B cell (primary cell): ENCODE measurements around the gene UBE2R2. TPM values are rescaled to one million over a fixed set of nuclear protein-coding genes. Genes with fewer than 3 reads are reported as not detected.

Experiments used
- ATAC-seq: fragments of 200-7000 bp; cut with Tn5 transposase; one replicate; pipeline ENCODE4 v1.10.0; 2021; ENCODE audit warnings: low read depth, mild to moderate bottlenecking, moderate number of reproducible peaks, moderate library complexity
- CTCF ChIA-PET: fragments of 350-600 bp; sonication (Branson Sonifier 250); formaldehyde crosslinking; loops from one replicate; lab custom pipeline; 2021; ENCODE audit warnings: antibody characterized with exemption, inconsistent platforms; lab: Charles Lee
- POLR2A ChIA-PET: fragments of 350-600 bp; sonication (Branson Sonifier 250); formaldehyde crosslinking; loops from one replicate; lab custom pipeline; 2021; ENCODE audit warnings: antibody characterized with exemption; lab: Charles Lee
- DNase-seq: peaks from one replicate; pipeline ENCODE4 v3.0.0; 2013
- H2AFZ ChIP-seq: 2 replicates; pipeline ENCODE4 v1.6.1; 2012; ENCODE audit warnings: mild to moderate bottlenecking, low read depth, low read length; ENCODE audit not compliant: insufficient read depth, poor library complexity, severe bottlenecking
- H3K27ac ChIP-seq, 2 donors: 1 replicate in 1 of 2; 2 replicates in 1 of 2; pipeline ENCODE4 v1.5.1; 2012 to 2013; ENCODE audit warnings: low read length in 2 of 2, mild to moderate bottlenecking in 2 of 2, moderate library complexity in 1 of 2
- H3K27me3 ChIP-seq, 4 experiments: fragments of 200-600 bp in 1 of 4; sonication (generic) in 1 of 4; replicated peaks in 1 of 4; 1 replicate in 2 of 4; 2 replicates in 2 of 4; pipeline versions ENCODE4 v1.6.1 to v1.7.0; 2013 to 2016; ENCODE audit warnings: low read length in 3 of 4, mild to moderate bottlenecking in 2 of 4, mixed read lengths in 1 of 4, moderate library complexity in 1 of 4; ENCODE audit not compliant: insufficient read depth in 4 of 4, control insufficient read depth in 3 of 4; ENCODE audit errors: control extremely low read depth in 1 of 4
- H3K36me3 ChIP-seq, 2 experiments: replicated peaks in 1 of 2; 1 replicate in 1 of 2; 2 replicates in 1 of 2; pipeline versions ENCODE4 v1.6.1 to v1.7.1; 2013; ENCODE audit warnings: low read length in 1 of 2; ENCODE audit not compliant: insufficient read depth in 2 of 2, control insufficient read depth in 1 of 2; ENCODE audit errors: control extremely low read depth in 1 of 2, extremely low read depth in 1 of 2
- H3K4me1 ChIP-seq, 2 donors: fragments of 200-600 bp in 1 of 2; sonication (generic) in 1 of 2; 1 replicate in 1 of 2; 2 replicates in 1 of 2; pipeline versions ENCODE4 v1.5.1 to v1.6.1; 2013 to 2017; ENCODE audit warnings: low read length in 2 of 2; ENCODE audit not compliant: control insufficient read depth in 2 of 2, insufficient read depth in 2 of 2
- H3K4me2 ChIP-seq: replicated peaks from 2 replicates; pipeline ENCODE3; 2012; ENCODE audit warnings: mild to moderate bottlenecking, low read depth, low read length; ENCODE audit not compliant: poor library complexity, severe bottlenecking
- H3K4me3 ChIP-seq, 5 experiments: fragments of 200-600 bp in 1 of 5; sonication (generic) in 1 of 5; 1 replicate in 3 of 5; 2 replicates in 2 of 5; pipeline versions ENCODE4 v1.5.1 to v1.7.0; 2011 to 2016; ENCODE audit warnings: low read length in 4 of 5, mild to moderate bottlenecking in 4 of 5, low read depth in 2 of 5, control low read depth in 1 of 5, moderate library complexity in 1 of 5; ENCODE audit not compliant: insufficient read depth in 1 of 5; ENCODE audit errors: control extremely low read depth in 1 of 5, extremely low read depth in 1 of 5
- H3K79me2 ChIP-seq: fragments of 200-600 bp; sonication (generic); one replicate; pipeline ENCODE4 v1.6.0; 2016; ENCODE audit warnings: low read length; ENCODE audit not compliant: control insufficient read depth, insufficient read depth
- H3K9ac ChIP-seq: fragments of 200-600 bp; sonication (generic); 2 replicates; pipeline ENCODE4 v1.6.1; 2017; ENCODE audit warnings: mild to moderate bottlenecking, low read length, moderate library complexity
- H3K9me3 ChIP-seq, 3 donors: one replicate each; pipeline versions ENCODE4 v1.6.1 to v1.7.1; 2013; ENCODE audit warnings: low read length in 2 of 3; ENCODE audit not compliant: control insufficient read depth in 2 of 3, insufficient read depth in 1 of 3; ENCODE audit errors: control extremely low read depth in 1 of 3
- H4K20me1 ChIP-seq: 2 replicates; pipeline ENCODE4 v1.6.0; 2012; ENCODE audit warnings: mild to moderate bottlenecking, low read length; ENCODE audit not compliant: insufficient read depth, control insufficient read depth, poor library complexity, severe bottlenecking
- H3K27ac Mint-ChIP-seq: one replicate; pipeline ENCODE4 v1.8.0; 2021; ENCODE audit warnings: mixed read lengths
- H3K27me3 Mint-ChIP-seq: one replicate; pipeline ENCODE4 v1.8.0; 2021; ENCODE audit warnings: mixed read lengths
- H3K4me1 Mint-ChIP-seq: one replicate; pipeline ENCODE4 v1.8.0; 2021; ENCODE audit warnings: mixed read lengths
- H3K4me3 Mint-ChIP-seq: one replicate; pipeline ENCODE4 v1.8.0; 2021; ENCODE audit warnings: mixed read lengths
- H3K9me3 Mint-ChIP-seq: one replicate; pipeline ENCODE4 v1.8.0; 2022; ENCODE audit warnings: mixed read lengths; ENCODE audit not compliant: insufficient read depth
- EZH2 ChIP-seq: IDR thresholded peaks from 2 replicates; pipeline ENCODE4 v1.6.1; 2012; ENCODE audit warnings: borderline replicate concordance, low read depth, mild to moderate bottlenecking, moderate library complexity, low read length; ENCODE audit not compliant: insufficient read depth, poor library complexity, severe bottlenecking
- WGBS: methylation state at CpG from one replicate; pipeline ENCODE4 v1.1.5; 2013; ENCODE audit warnings: missing lambda C conversion rate; ENCODE audit not compliant: insufficient coverage; 5-methylcytosine and 5-hydroxymethylcytosine counted together
- intact Hi-C: fragments of 100-400 bp; cut with micrococcal nuclease; formaldehyde crosslinking; loops from one replicate; pipeline ENCODE4 v1.10.0; 2022
- polyA plus RNA-seq: library from polyadenylated mRNA; depleted of rRNA; stranded (reverse); fragments of >200 nt; gene quantifications from 2 replicates; pipeline ENCODE4 v1.2.3, GENCODE V29; 2012
- total RNA-seq, 2 donors: library from RNA; stranded (reverse); fragments of 120-200 nt in 1 of 2; gene quantifications; 1 replicate in 1 of 2; 2 replicates in 1 of 2; pipeline versions ENCODE4 v1.2.3 to v1.2.4, GENCODE V29; 2013 to 2022
- TF ChIP-seq, protein P1 (sequence below): fragments of 200-600 bp; IDR thresholded peaks from one replicate; pipeline ENCODE4 v1.8.0; 2022; ENCODE audit warnings: antibody characterized with exemption, mild to moderate bottlenecking

The UBE2R2 gene
- total and polyA plus RNA-seq, 2 donors (not counting 1 experiment from before 2014, with no cell fraction given) = 18.9 to 48.8 TPM

DNA sequence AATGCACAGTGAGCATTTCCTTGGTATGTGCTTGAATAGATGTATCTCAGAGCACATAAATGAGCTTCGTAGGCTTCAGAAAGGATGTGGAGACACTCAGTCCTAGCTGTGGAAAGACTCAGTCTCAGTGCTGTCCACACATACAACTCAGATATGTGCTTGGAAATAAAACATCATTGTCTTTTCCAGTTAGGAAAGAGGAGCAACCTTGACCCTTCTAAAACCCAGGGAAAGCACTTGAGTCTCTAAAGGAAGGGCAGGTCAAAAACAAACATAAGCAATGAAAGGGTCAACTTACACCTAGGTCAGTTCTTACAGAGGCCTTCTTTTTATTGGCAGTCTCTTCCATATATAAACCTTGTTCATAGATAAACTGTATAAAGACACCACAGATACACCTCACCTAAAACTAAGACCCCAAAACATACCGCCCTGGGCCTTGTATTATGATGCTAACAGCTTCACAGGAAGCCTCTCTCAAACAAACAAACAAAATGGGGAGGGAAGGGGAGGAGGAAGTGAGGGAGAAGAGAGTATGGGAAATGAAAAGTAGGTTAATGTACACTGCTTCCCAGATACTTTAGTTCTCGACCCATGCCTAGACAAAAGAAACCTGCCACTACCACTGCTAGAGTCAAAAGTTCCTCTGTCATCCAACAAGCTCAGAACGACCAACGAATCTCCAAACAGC lies 117.4 kb downstream of the UBE2R2 start:
- no peak for ATAC-seq
- DNase-seq = no peak
- H3K4me1 Mint-ChIP-seq = no peaks in the 10 kb centered on the region
- H3K27ac Mint-ChIP-seq = no peak overlapping the region
- H3K79me2 ChIP-seq = no peaks in the 10 kb centered on the region
- CTCF ChIA-PET = no interaction called here
- intact Hi-C loops = no loop called here
- no peaks in the 10 kb centered on the region for H3K4me1 ChIP-seq
- no peak overlapping the region for H2AFZ ChIP-seq
- H3K4me3 Mint-ChIP-seq = no peak overlapping the region
- no peaks in the 10 kb centered on the region for H3K27me3 Mint-ChIP-seq
- H3K27me3 ChIP-seq = no peaks in the 10 kb centered on the region
- H3K9me3 Mint-ChIP-seq = no peaks in the 10 kb centered on the region
- peaks cover 11 to 61% of the 10 kb centered on the region in 2 experiments for H3K36me3 ChIP-seq
- H4K20me1 ChIP-seq = no peaks in the 10 kb centered on the region
- H3K4me3 ChIP-seq = no peak overlapping the region
- H3K4me2 ChIP-seq = no peak overlapping the region
- H3K9ac ChIP-seq = no peak overlapping the region
- H3K27ac ChIP-seq = no peak overlapping the region
- WGBS = 87% methylated on average over 2 of the region's 5 CpGs
- TF ChIP-seq, protein P1, sequence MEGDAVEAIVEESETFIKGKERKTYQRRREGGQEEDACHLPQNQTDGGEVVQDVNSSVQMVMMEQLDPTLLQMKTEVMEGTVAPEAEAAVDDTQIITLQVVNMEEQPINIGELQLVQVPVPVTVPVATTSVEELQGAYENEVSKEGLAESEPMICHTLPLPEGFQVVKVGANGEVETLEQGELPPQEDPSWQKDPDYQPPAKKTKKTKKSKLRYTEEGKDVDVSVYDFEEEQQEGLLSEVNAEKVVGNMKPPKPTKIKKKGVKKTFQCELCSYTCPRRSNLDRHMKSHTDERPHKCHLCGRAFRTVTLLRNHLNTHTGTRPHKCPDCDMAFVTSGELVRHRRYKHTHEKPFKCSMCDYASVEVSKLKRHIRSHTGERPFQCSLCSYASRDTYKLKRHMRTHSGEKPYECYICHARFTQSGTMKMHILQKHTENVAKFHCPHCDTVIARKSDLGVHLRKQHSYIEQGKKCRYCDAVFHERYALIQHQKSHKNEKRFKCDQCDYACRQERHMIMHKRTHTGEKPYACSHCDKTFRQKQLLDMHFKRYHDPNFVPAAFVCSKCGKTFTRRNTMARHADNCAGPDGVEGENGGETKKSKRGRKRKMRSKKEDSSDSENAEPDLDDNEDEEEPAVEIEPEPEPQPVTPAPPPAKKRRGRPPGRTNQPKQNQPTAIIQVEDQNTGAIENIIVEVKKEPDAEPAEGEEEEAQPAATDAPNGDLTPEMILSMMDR = no peak
- no peak for TF ChIP-seq EZH2
- POLR2A ChIA-PET = interaction anchor here (0.5 to 0.6 kb wide), 2 partner anchors 20 to 83 kb away, joined by 5 to 6 read pairs; no protein-coding TSS in a partner anchor
- no peaks in the 10 kb centered on the region for H3K9me3 ChIP-seq
